SK-N-SH (cell line): ENCODE data around the gene ARPC4. TPM values are rescaled to one million over a fixed set of nuclear protein-coding genes. Genes with fewer than 3 reads are reported as not detected.
A peak's percentile ranks its signal among the peaks of the same experiment; 100 is the strongest.

Source experiments
- CTCF ChIA-PET: fragments of 300-600, 350-600 bp; formaldehyde crosslinking; extraction: SDS; loops from one replicate; lab custom pipeline; 2021; lab: Yijun Ruan, JAX
- POLR2A ChIA-PET: fragments of 350-600 bp; sonication (Branson Sonifier 250); formaldehyde crosslinking; extraction: SDS; loops from one replicate; lab custom pipeline; 2020; ENCODE audit warnings: antibody characterized with exemption, inconsistent platforms; lab: Yijun Ruan, JAX
- DNase-seq: peaks from one replicate; pipeline ENCODE4 v3.0.0; 2012
- H2AFZ ChIP-seq: fragments of 200-600 bp; sonication (generic); 2 replicates; pipeline ENCODE4 v1.8.1; 2016; ENCODE audit warnings: antibody characterized with exemption, mild to moderate bottlenecking, low read depth
- H3F3A ChIP-seq: fragments of 200-600 bp; sonication (generic); replicated peaks from 2 replicates; pipeline ENCODE3; 2016; ENCODE audit warnings: antibody characterized with exemption, mild to moderate bottlenecking; ENCODE audit not compliant: insufficient read depth
- H3K27ac ChIP-seq, 2 experiments: fragments of 200-500 bp in 1 of 2; fragments of 200-600 bp in 1 of 2; sonication (Bioruptor generic) in 1 of 2; sonication (generic), shearing (Covaris generic) in 1 of 2; 2 replicates each; pipeline versions ENCODE4 v1.5.1 to v1.6.1; 2014 to 2016; ENCODE audit warnings: low read depth in 2 of 2, inconsistent platforms in 1 of 2, low read length in 1 of 2, mild to moderate bottlenecking in 1 of 2, mixed read lengths in 1 of 2
- H3K27me3 ChIP-seq: fragments of 200-600 bp; sonication (generic), shearing (Covaris generic); 2 replicates; pipeline ENCODE4 v1.6.1; 2016; ENCODE audit warnings: mixed run types; ENCODE audit not compliant: insufficient read depth
- H3K36me3 ChIP-seq, 2 experiments: fragments of 200-500 bp in 1 of 2; fragments of 200-600 bp in 1 of 2; sonication (Bioruptor generic) in 1 of 2; sonication (generic) in 1 of 2; replicated peaks in 1 of 2; 2 replicates each; pipeline versions ENCODE3 to v1.5.1; 2014 to 2016; ENCODE audit warnings: low read length in 1 of 2, mild to moderate bottlenecking in 1 of 2; ENCODE audit not compliant: insufficient read depth in 2 of 2, control insufficient read depth in 1 of 2
- H3K4me1 ChIP-seq, 2 experiments: fragments of 200-500 bp in 1 of 2; fragments of 200-600 bp in 1 of 2; sonication (Bioruptor generic) in 1 of 2; sonication (generic), shearing (Covaris generic) in 1 of 2; 2 replicates each; pipeline versions ENCODE4 v1.5.1 to v1.6.1; 2014 to 2016; ENCODE audit warnings: low read depth in 1 of 2, low read length in 1 of 2, mixed run types in 1 of 2; ENCODE audit not compliant: insufficient read depth in 2 of 2, control insufficient read depth in 1 of 2
- H3K4me2 ChIP-seq: fragments of 200-600 bp; sonication (generic), shearing (Covaris generic); 2 replicates; pipeline ENCODE4 v1.6.1; 2017; ENCODE audit warnings: mixed run types
- H3K4me3 ChIP-seq, 2 experiments: fragments of 200-500 bp in 1 of 2; fragments of 200-600 bp in 1 of 2; sonication (Bioruptor generic) in 1 of 2; sonication (generic), shearing (Covaris generic) in 1 of 2; 2 replicates each; pipeline versions ENCODE4 v1.5.1 to v1.8.1; 2014 to 2016; ENCODE audit warnings: low read depth in 2 of 2, inconsistent platforms in 1 of 2, low read length in 1 of 2, mild to moderate bottlenecking in 1 of 2, mixed read lengths in 1 of 2, moderate library complexity in 1 of 2
- H3K79me2 ChIP-seq: fragments of 200-600 bp; sonication (generic); 2 replicates; pipeline ENCODE4 v1.8.1; 2017; ENCODE audit warnings: mild to moderate bottlenecking; ENCODE audit not compliant: insufficient read depth
- H3K9ac ChIP-seq: fragments of 200-600 bp; sonication (generic); 2 replicates; pipeline ENCODE4 v1.6.1; 2017; ENCODE audit warnings: mixed run types
- H3K9me2 ChIP-seq: fragments of 200-600 bp; sonication (generic); 2 replicates; pipeline ENCODE4 v1.6.1; 2017; ENCODE audit warnings: mixed run types
- H3K9me3 ChIP-seq: fragments of 200-600 bp; sonication (generic); 2 replicates; pipeline ENCODE4 v1.6.1; 2017; ENCODE audit warnings: mixed run types, mild to moderate bottlenecking, moderate library complexity
- H4K20me1 ChIP-seq: fragments of 200-600 bp; sonication (generic); 2 replicates; pipeline ENCODE4 v1.6.1; 2017; ENCODE audit warnings: mild to moderate bottlenecking, mixed run types; ENCODE audit not compliant: insufficient read depth
- CTCF ChIP-seq: fragments of 200-600 bp; sonication (generic); IDR thresholded peaks from 2 replicates; pipeline ENCODE4 v1.6.1; 2017; ENCODE audit warnings: antibody characterized with exemption, mild to moderate bottlenecking, moderate library complexity
- ELF1 ChIP-seq: IDR thresholded peaks from 2 replicates; pipeline ENCODE4 v1.4.0; 2012
- EP300 ChIP-seq, 2 experiments: IDR thresholded peaks; 2 replicates each; pipeline versions ENCODE4 v1.4.0 to v1.6.1; 2012; ENCODE audit warnings: borderline replicate concordance in 1 of 2, low read depth in 1 of 2, low read length in 1 of 2
- GABPA ChIP-seq: IDR thresholded peaks from 2 replicates; pipeline ENCODE4 v1.4.0; 2012; ENCODE audit warnings: low read depth, mild to moderate bottlenecking
- JUND ChIP-seq: IDR thresholded peaks from 2 replicates; pipeline ENCODE4 v1.4.0; 2012
- MEF2A ChIP-seq: IDR thresholded peaks from 2 replicates; pipeline ENCODE4 v1.4.0; 2012; ENCODE audit warnings: low read depth, borderline replicate concordance
- NFIC ChIP-seq: IDR thresholded peaks from 2 replicates; pipeline ENCODE4 v1.4.0; 2012; ENCODE audit warnings: borderline replicate concordance
- NRF1 ChIP-seq: IDR thresholded peaks from 2 replicates; pipeline ENCODE4 v1.6.1; 2012; ENCODE audit warnings: low read depth, mild to moderate bottlenecking, low read length
- RAD21 ChIP-seq: IDR thresholded peaks from 2 replicates; pipeline ENCODE4 v1.6.1; 2012; ENCODE audit warnings: mild to moderate bottlenecking, low read length
- REST ChIP-seq: IDR thresholded peaks from 2 replicates; pipeline ENCODE4 v1.6.1; 2012; ENCODE audit warnings: mild to moderate bottlenecking, low read depth, low read length, moderate library complexity
- RXRA ChIP-seq: IDR thresholded peaks from 2 replicates; pipeline ENCODE4 v1.4.0; 2012; ENCODE audit warnings: low read depth, mild to moderate bottlenecking, borderline replicate concordance
- SMC3 ChIP-seq: IDR thresholded peaks from 2 replicates; pipeline ENCODE4 v1.6.1; 2012; ENCODE audit warnings: low read depth, low read length, improper control_type of control experiment
- TCF12 ChIP-seq: IDR thresholded peaks from 2 replicates; pipeline ENCODE4 v1.4.0; 2012
- TEAD4 ChIP-seq: IDR thresholded peaks from 2 replicates; pipeline ENCODE4 v1.4.0; 2012; ENCODE audit warnings: mild to moderate bottlenecking, borderline replicate concordance; ENCODE audit not compliant: insufficient read depth
- YY1 ChIP-seq: IDR thresholded peaks from 2 replicates; pipeline ENCODE4 v1.4.0; 2012; ENCODE audit warnings: low read depth, mild to moderate bottlenecking
- ZBTB33 ChIP-seq: IDR thresholded peaks from 2 replicates; pipeline ENCODE4 v1.4.0; 2012; ENCODE audit warnings: low read depth, borderline replicate concordance
- WGBS: methylation state at CpG from one replicate; pipeline ENCODE4 v1.1.6; 2017; ENCODE audit warnings: low lambda C conversion rate; 5-methylcytosine and 5-hydroxymethylcytosine counted together
- polyA plus RNA-seq, 3 experiments: library from polyadenylated mRNA; depleted of rRNA; stranded (reverse); fragments of >200 nt; gene quantifications; 2 replicates each; pipeline ENCODE4 v1.2.3, GENCODE V29; 2012
- TF ChIP-seq, protein P1 (sequence below): IDR thresholded peaks from 2 replicates; pipeline ENCODE4; 2012
- TF ChIP-seq, protein P2 (sequence below): IDR thresholded peaks from 2 replicates; pipeline ENCODE4 v1.4.0; 2012; ENCODE audit warnings: low read depth

Gene ARPC4
- polyA plus RNA-seq, 1 of the 3 experiments (the other 2 are of a cell fraction): 233 TPM

DNA sequence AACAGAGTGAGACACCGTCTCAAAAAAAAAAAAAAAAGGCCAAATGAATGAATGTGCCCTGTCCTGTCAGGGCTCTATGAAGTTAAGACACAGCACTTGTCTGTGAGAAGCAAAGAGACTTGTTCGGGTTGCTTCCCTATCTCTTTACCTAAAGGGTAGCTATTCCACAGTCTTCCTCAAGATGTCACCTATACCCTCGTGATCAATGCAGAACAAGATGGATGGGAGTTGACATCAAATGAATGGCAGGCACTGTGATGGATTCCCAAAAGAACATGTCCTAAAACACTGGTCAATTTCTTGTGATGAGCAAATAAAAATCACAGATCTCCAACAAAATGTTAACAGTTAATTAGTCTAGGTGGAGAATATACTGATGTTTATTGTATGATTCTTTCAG lies 10.1 kb upstream of the ARPC4 start:
- peaks cover 37 to 54% of the 10 kb centered on the region in 2 experiments for H3K36me3 ChIP-seq
- no peaks in the 10 kb centered on the region for H3K9me2 ChIP-seq
- no peak for TF ChIP-seq ZBTB33
- no peak for TF ChIP-seq NFIC
- TF ChIP-seq REST: no peak
- no peak for TF ChIP-seq SMC3
- TF ChIP-seq, protein P1, sequence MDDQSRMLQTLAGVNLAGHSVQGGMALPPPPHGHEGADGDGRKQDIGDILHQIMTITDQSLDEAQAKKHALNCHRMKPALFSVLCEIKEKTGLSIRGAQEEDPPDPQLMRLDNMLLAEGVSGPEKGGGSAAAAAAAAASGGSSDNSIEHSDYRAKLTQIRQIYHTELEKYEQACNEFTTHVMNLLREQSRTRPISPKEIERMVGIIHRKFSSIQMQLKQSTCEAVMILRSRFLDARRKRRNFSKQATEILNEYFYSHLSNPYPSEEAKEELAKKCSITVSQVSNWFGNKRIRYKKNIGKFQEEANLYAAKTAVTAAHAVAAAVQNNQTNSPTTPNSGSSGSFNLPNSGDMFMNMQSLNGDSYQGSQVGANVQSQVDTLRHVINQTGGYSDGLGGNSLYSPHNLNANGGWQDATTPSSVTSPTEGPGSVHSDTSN: 0 out of 2 replicates have a peak, but pooled peaks have one; percentile 5
- TF ChIP-seq RAD21: peak; percentile 19; the same call in 1 of the 2 replicates
- no peak for TF ChIP-seq TCF12
- TF ChIP-seq JUND: no peak
- peaks cover 8% of the 10 kb centered on the region for H3F3A ChIP-seq
- no peaks in the 10 kb centered on the region for H3K9me3 ChIP-seq
- no peaks in the 10 kb centered on the region for H3K27me3 ChIP-seq
- ChIA-PET CTCF (no interaction called here), POLR2A (interaction anchor here (0.8 to 1.1 kb wide), 2 partner anchors 10 to 34 kb away, joined by 3 read pairs; partner anchors contain the start of genes ARPC4 and TADA3)
- no peaks in the 10 kb centered on the region for H4K20me1 ChIP-seq
- H3K27ac ChIP-seq: no peak overlapping the region
- H3K9ac ChIP-seq: no peak overlapping the region
- H2AFZ ChIP-seq: no peak overlapping the region
- no peak overlapping the region for H3K4me3 ChIP-seq
- WGBS: 62% methylated on average over 3 of the region's 3 CpGs
- H3K79me2 ChIP-seq: no peaks in the 10 kb centered on the region
- H3K4me2 ChIP-seq: no peak overlapping the region
- H3K4me1 ChIP-seq: no peaks in the 10 kb centered on the region; a peak in 1 of 4 replicates
- no peak for DNase-seq

DNA sequence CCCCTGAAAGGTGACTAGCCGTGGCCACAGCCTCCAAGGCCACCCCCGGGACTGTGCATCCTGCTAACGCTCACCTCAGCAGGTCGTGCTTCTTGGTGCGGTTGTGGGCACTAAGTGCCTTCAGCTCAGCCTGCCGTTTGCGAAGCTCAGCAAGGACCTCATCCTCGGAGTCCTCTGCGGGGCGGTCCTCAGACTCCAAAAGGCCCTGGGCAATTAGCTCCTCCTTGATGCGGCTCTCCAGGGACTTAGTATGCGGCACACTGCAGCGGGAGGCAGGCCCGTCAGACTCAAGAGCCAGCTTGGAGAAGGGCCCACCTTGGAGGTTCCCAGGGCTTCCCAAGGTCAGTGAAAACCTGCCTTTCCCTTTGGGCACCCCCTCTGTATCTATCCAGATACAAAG lies 8.9 kb upstream of the ARPC4 start:
- CTCF ChIA-PET: no interaction called here
- no peaks in the 10 kb centered on the region for H3K79me2 ChIP-seq
- peaks cover 3% of the 10 kb centered on the region for H3F3A ChIP-seq
- no peak overlapping the region for H3K4me3 ChIP-seq
- POLR2A ChIA-PET: interaction anchor here (1.1 kb wide), 1 partner anchor 8 kb away, joined by 3 read pairs; the partner anchor contains the start of genes ARPC4 and TADA3
- H3K9me3 ChIP-seq: no peaks in the 10 kb centered on the region
- peaks cover 38 to 57% of the 10 kb centered on the region in 2 experiments for H3K36me3 ChIP-seq
- WGBS: 99% methylated on average over 12 of the region's 14 CpGs
- H3K9ac ChIP-seq: no peak overlapping the region
- no peak overlapping the region for H2AFZ ChIP-seq
- no peaks in the 10 kb centered on the region for H4K20me1 ChIP-seq
- no peaks in the 10 kb centered on the region for H3K9me2 ChIP-seq
- no peak overlapping the region for H3K4me2 ChIP-seq
- H3K4me1 ChIP-seq: no peaks in the 10 kb centered on the region; a peak in 1 of 4 replicates
- H3K27me3 ChIP-seq: no peaks in the 10 kb centered on the region
- DNase-seq: no peak
- H3K27ac ChIP-seq: no peak overlapping the region
- TF ChIP-seq, protein P2, sequence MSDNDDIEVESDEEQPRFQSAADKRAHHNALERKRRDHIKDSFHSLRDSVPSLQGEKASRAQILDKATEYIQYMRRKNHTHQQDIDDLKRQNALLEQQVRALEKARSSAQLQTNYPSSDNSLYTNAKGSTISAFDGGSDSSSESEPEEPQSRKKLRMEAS: no peak
- TF ChIP-seq RXRA: no peak
- TF ChIP-seq CTCF: no peak
- TF ChIP-seq YY1: no peak
- no peak for TF ChIP-seq GABPA
- no peak for TF ChIP-seq MEF2A
- no peak for TF ChIP-seq ZBTB33
- TF ChIP-seq TEAD4: no peak
- TF ChIP-seq EP300 (IDR thresholded peaks at IDR 0.05; ENCODE audit: borderline replicate concordance in 1 of 2, low read depth in 1 of 2, low read length in 1 of 2): no peak
- TF ChIP-seq ELF1: no peak
- no peak for TF ChIP-seq TCF12
- no peak for TF ChIP-seq NRF1
- TF ChIP-seq NFIC: no peak
